Neural progenitor cell (in vitro differentiated cells): ENCODE measurements around the gene ANTXR1.

Experiments
- EZH2 ChIP-seq: fragments of 200-600 bp; sonication (generic); IDR thresholded peaks from 2 replicates; pipeline ENCODE4 v1.6.1; 2017; ENCODE audit warnings: antibody characterized with exemption, mild to moderate bottlenecking, moderate library complexity
- EZH2phosphoT487 ChIP-seq: fragments of 200-600 bp; sonication (generic); IDR thresholded peaks from 2 replicates; pipeline ENCODE4 v1.6.1; 2017; ENCODE audit warnings: antibody characterized with exemption
- TF ChIP-seq, protein P1 (sequence below): fragments of 200-600 bp; sonication (generic); IDR thresholded peaks from 2 replicates; pipeline ENCODE4 v1.5.1; 2017; ENCODE audit warnings: antibody characterized with exemption, mild to moderate bottlenecking

DNA sequence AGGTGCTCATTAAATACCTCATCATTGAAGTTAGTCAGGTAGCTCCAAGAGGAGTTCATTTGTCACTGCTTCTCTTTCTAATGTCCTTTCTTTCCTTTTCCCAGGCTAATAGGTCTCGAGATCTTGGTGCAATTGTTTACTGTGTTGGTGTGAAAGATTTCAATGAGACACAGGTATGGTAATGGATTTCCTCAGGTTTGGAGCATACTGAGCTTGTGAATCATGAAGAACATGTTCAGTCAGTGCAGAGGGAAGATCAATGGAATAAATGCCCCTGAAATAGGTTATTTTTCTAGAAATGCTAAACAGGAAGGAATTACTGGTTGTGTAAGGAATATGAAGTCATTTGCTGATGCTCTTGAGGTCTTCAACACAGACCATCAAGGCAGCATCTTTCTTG lies 62.5 kb downstream of the ANTXR1 start:
- TF ChIP-seq, protein P1, sequence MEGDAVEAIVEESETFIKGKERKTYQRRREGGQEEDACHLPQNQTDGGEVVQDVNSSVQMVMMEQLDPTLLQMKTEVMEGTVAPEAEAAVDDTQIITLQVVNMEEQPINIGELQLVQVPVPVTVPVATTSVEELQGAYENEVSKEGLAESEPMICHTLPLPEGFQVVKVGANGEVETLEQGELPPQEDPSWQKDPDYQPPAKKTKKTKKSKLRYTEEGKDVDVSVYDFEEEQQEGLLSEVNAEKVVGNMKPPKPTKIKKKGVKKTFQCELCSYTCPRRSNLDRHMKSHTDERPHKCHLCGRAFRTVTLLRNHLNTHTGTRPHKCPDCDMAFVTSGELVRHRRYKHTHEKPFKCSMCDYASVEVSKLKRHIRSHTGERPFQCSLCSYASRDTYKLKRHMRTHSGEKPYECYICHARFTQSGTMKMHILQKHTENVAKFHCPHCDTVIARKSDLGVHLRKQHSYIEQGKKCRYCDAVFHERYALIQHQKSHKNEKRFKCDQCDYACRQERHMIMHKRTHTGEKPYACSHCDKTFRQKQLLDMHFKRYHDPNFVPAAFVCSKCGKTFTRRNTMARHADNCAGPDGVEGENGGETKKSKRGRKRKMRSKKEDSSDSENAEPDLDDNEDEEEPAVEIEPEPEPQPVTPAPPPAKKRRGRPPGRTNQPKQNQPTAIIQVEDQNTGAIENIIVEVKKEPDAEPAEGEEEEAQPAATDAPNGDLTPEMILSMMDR = no peak
- TF ChIP-seq EZH2phosphoT487 = no peak
- TF ChIP-seq EZH2 = no peak
